ENCODE measurements around the gene ARHGDIB. TPM values are rescaled to one million over a fixed set of nuclear protein-coding genes. Genes with fewer than 3 reads are reported as not detected.

Gene ARHGDIB
- total RNA-seq, 1 experiment from 2014 or later, result 167 TPM

- no peak for DNase-seq (ENCODE audit: low read depth)
Observed at GRCh38 chr12:14931791-14932560, 29.4 kb downstream of the ARHGDIB start.

GRCh38 chr12:14931359-14931758 is 30.0 kb downstream of the ARHGDIB start:
- DNase-seq (ENCODE audit: low read depth), result no peak

GRCh38 chr12:14930299-14930698 is 31.1 kb downstream of the ARHGDIB start:
- no peak for DNase-seq (ENCODE audit: low read depth)

GRCh38 chr12:14928931-14929330 is 32.5 kb downstream of the ARHGDIB start:
- no peak for DNase-seq (ENCODE audit: low read depth)

- no peak for DNase-seq (ENCODE audit: low read depth)
Observed at GRCh38 chr12:14927267-14927666, 34.1 kb downstream of the ARHGDIB start.

- no peak for DNase-seq (ENCODE audit: low read depth)
Observed at GRCh38 chr12:14924541-14924940, 36.9 kb downstream of the ARHGDIB start.

- peak; percentile 6 for DNase-seq (ENCODE audit: low read depth)
Observed at GRCh38 chr12:14923944-14924343, 37.5 kb downstream of the ARHGDIB start.

GRCh38 chr12:14921218-14921617 is 40.2 kb downstream of the ARHGDIB start:
- DNase-seq (ENCODE audit: low read depth), result no peak

- DNase-seq (ENCODE audit: low read depth), result no peak
Observed at GRCh38 chr12:14920475-14921126, 40.8 kb downstream of the ARHGDIB start.

GRCh38 chr12:14919455-14919854 is 41.9 kb downstream of the ARHGDIB start:
- no peak for DNase-seq (ENCODE audit: low read depth)

- DNase-seq (ENCODE audit: low read depth), result no peak
Observed at GRCh38 chr12:14915736-14916135, 45.7 kb downstream of the ARHGDIB start.

GRCh38 chr12:14913381-14913781 is 48.0 kb downstream of the ARHGDIB start:
- DNase-seq (ENCODE audit: low read depth), result peak; percentile 42

GRCh38 chr12:14911131-14911530 is 50.3 kb downstream of the ARHGDIB start:
- DNase-seq (ENCODE audit: low read depth), result no peak

GRCh38 chr12:14910090-14910915 is 51.1 kb downstream of the ARHGDIB start:
- peak; percentile 90 for DNase-seq (ENCODE audit: low read depth)

- peak; percentile 69 for DNase-seq (ENCODE audit: low read depth)
Observed at GRCh38 chr12:14907953-14908352, 53.4 kb downstream of the ARHGDIB start.

- DNase-seq (ENCODE audit: low read depth), result no peak
Observed at GRCh38 chr12:14906114-14906513, 55.3 kb downstream of the ARHGDIB start.

GRCh38 chr12:14905269-14906004 is 56.0 kb downstream of the ARHGDIB start:
- DNase-seq (ENCODE audit: low read depth), result no peak

GRCh38 chr12:14904854-14905253 is 56.5 kb downstream of the ARHGDIB start:
- DNase-seq (ENCODE audit: low read depth), result no peak

GRCh38 chr12:14903386-14904098 is 57.9 kb downstream of the ARHGDIB start:
- no peak for DNase-seq (ENCODE audit: low read depth)

- DNase-seq (ENCODE audit: low read depth), result no peak
Observed at GRCh38 chr12:14902465-14902864, 58.9 kb downstream of the ARHGDIB start.

GRCh38 chr12:14901228-14901562 is 60.2 kb downstream of the ARHGDIB start:
- no peak for DNase-seq (ENCODE audit: low read depth)
